ENCODE data around the gene ULBP1. TPM values are rescaled to one million over a fixed set of nuclear protein-coding genes. Genes with fewer than 3 reads are reported as not detected.
"Not testable (repeated sequence)": the region's sequence is repeated elsewhere in the genome, so short reads cannot be mapped to it uniquely, and the experiment has no call there.

Gene ULBP1
- polyA plus RNA-seq, 1 experiment: 2.8 TPM

- ChIA-PET POLR2A (no interaction called here), CTCF (interaction anchor here (1.0 kb wide), 1 partner anchor 406 kb away, joined by 3 read pairs; no protein-coding TSS in a partner anchor)
- TF ChIP-seq CTCF (IDR thresholded peaks at IDR 0.05; ENCODE audit: low read depth, low read length): no peak
- no peak for DNase-seq (ENCODE audit: low read depth, low spot score)
- Histone ChIP-seq H3K27ac (ENCODE audit: low read depth, low read length) (no peak overlapping the region), H3K9me3 (ENCODE audit: control insufficient read depth, insufficient read depth, low read length) (peaks cover 11% of the 10 kb centered on the region), H3K4me3 (ENCODE audit: low read depth, low read length) (no peak overlapping the region), H3K27me3 (ENCODE audit: control insufficient read depth, insufficient read depth, low read length) (peaks cover 86% of the 10 kb centered on the region)
Observed at GRCh38 chr6:149988550-149989346, 25.0 kb downstream of the ULBP1 start.

- no peak overlapping the region for H3K4me3 ChIP-seq (ENCODE audit: low read depth, low read length)
- POLR2A ChIA-PET: no interaction called here
Observed at GRCh38 chr6:149990212-149990660, 26.5 kb downstream of the ULBP1 start.

GRCh38 chr6:149990661-149991471 is 27.1 kb downstream of the ULBP1 start:
- H3K4me3 ChIP-seq (ENCODE audit: low read depth, low read length): peak overlapping the region; percentile 29

More at GRCh38 chr6:149990212-149990660, 26.5 kb downstream of the ULBP1 start:
- CTCF ChIA-PET: no interaction called here
- DNase-seq (ENCODE audit: low read depth, low spot score): no peak
- peaks cover 79% of the 10 kb centered on the region for H3K27me3 ChIP-seq (ENCODE audit: control insufficient read depth, insufficient read depth, low read length)
- peaks cover 11% of the 10 kb centered on the region for H3K9me3 ChIP-seq (ENCODE audit: control insufficient read depth, insufficient read depth, low read length)
- TF ChIP-seq CTCF (IDR thresholded peaks at IDR 0.05; ENCODE audit: low read depth, low read length): no peak
- no peak overlapping the region for H3K27ac ChIP-seq (ENCODE audit: low read depth, low read length)

GRCh38 chr6:149991472-149991795 is 27.7 kb downstream of the ULBP1 start:
- H3K4me3 ChIP-seq (ENCODE audit: low read depth, low read length); H3K27ac ChIP-seq (ENCODE audit: low read depth, low read length); DNase-seq (ENCODE audit: low read depth, low spot score): not testable (repeated sequence)
- Histone ChIP-seq H3K9me3 (ENCODE audit: control insufficient read depth, insufficient read depth, low read length) (peaks cover 11% of the 10 kb centered on the region), H3K27me3 (ENCODE audit: control insufficient read depth, insufficient read depth, low read length) (peaks cover 76% of the 10 kb centered on the region)
- ChIA-PET CTCF (interaction anchor here (0.9 kb wide), 1 partner anchor 25 kb away, joined by 3 read pairs; no protein-coding TSS in a partner anchor), POLR2A (interaction anchor here (0.7 kb wide), 1 partner anchor 24 kb away, joined by 5 read pairs; no protein-coding TSS in a partner anchor)

More at GRCh38 chr6:149990661-149991471, 27.1 kb downstream of the ULBP1 start:
- ChIA-PET CTCF (no interaction called here), POLR2A (no interaction called here)
- Histone ChIP-seq H3K27me3 (ENCODE audit: control insufficient read depth, insufficient read depth, low read length) (peaks cover 79% of the 10 kb centered on the region), H3K9me3 (ENCODE audit: control insufficient read depth, insufficient read depth, low read length) (peaks cover 11% of the 10 kb centered on the region), H3K27ac (ENCODE audit: low read depth, low read length) (no peak overlapping the region)
- DNase-seq (ENCODE audit: low read depth, low spot score): no peak
- TF ChIP-seq CTCF (IDR thresholded peaks at IDR 0.05; ENCODE audit: low read depth, low read length): no peak

GRCh38 chr6:149991838-149992237 is 28.1 kb downstream of the ULBP1 start:
- Histone ChIP-seq H3K27me3 (ENCODE audit: control insufficient read depth, insufficient read depth, low read length) (peaks cover 72% of the 10 kb centered on the region), H3K27ac (ENCODE audit: low read depth, low read length) (no peak overlapping the region), H3K4me3 (ENCODE audit: low read depth, low read length) (no peak overlapping the region), H3K9me3 (ENCODE audit: control insufficient read depth, insufficient read depth, low read length) (peaks cover 11% of the 10 kb centered on the region)
- DNase-seq (ENCODE audit: low read depth, low spot score): no peak
- ChIA-PET CTCF (interaction anchor here (0.9 kb wide), 1 partner anchor 25 kb away, joined by 3 read pairs; no protein-coding TSS in a partner anchor), POLR2A (interaction anchor here (0.7 kb wide), 1 partner anchor 25 kb away, joined by 5 read pairs; no protein-coding TSS in a partner anchor)
- TF ChIP-seq CTCF (IDR thresholded peaks at IDR 0.05; ENCODE audit: low read depth, low read length): no peak
